Eye (tissue), 1 donor: ENCODE data around the gene PPP1R14D.

Experiments
- DNase-seq: peaks from one replicate; pipeline ENCODE4 v3.0.0-alpha.2; 2015

Gene PPP1R14D

GRCh38 chr15:40776537-40777141, 51.9 kb downstream of the PPP1R14D start:
- no peak for DNase-seq

GRCh38 chr15:40775740-40776536, 52.6 kb downstream of the PPP1R14D start:
- no peak for DNase-seq

DNA sequence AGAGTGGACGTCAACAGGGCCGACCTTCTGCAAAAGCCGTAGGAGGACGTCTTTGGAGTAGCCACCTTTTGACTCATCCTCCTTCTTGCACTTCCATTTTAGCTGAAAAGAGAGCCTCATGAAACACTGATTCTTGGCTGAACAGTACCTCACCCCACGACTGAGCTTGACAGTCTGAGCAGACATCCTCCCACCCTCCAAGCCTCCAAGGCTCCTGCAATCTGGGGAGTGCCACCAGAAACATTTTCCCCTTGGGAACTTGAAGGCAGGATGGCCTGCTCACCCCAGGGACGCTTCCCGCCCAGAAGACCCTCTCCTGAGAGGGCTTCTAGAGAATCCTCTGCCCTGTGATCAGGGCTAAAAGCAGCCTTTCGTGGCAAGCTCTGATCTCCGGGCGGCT, 53.5 kb downstream of the PPP1R14D start:
- no peak for DNase-seq

GRCh38 chr15:40773902-40774301, 54.6 kb downstream of the PPP1R14D start:
- DNase-seq: no peak

- DNase-seq: no peak
Measured at GRCh38 chr15:40773496-40773895, 55.0 kb downstream of the PPP1R14D start.

DNA sequence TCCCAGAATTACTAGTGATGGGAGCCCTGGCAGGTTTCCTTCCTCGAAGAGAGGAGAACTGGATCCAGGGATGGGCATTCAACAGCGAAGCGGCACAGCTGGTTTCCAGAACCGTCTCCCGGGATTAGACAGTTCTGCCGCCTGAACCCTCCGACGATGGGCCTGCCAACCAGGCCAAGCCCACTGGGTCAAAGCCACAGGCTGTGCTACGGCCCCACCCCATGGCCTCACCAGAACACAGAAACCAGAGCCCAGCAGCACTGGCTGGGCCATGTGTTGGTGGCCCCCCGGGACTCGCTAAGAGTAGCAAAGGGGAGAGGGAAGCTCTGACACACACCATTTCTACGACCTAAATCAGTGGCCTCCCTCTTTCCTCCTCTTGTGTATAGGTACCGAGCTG, 56.5 kb downstream of the PPP1R14D start:
- no peak for DNase-seq

DNA sequence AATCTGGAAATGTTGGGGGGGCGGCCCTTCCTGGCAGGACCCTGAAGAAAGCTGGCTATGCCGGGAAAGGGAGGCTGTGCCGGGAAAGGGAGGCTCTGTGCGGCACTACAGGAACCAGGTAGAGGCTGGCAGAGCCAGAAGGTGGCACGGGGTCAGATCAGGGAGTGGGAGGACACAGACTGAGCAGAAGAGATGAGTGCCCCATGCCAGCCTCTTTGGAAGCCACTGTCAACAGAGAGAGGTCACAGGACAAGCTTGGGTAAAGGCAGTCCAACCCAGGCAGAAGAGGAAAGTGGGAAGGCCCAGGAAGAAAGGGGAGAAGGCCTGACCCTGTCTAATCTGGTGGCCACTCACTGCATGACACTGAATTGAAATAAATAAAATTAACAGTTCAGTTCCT, 57.3 kb downstream of the PPP1R14D start:
- DNase-seq: no peak

DNA sequence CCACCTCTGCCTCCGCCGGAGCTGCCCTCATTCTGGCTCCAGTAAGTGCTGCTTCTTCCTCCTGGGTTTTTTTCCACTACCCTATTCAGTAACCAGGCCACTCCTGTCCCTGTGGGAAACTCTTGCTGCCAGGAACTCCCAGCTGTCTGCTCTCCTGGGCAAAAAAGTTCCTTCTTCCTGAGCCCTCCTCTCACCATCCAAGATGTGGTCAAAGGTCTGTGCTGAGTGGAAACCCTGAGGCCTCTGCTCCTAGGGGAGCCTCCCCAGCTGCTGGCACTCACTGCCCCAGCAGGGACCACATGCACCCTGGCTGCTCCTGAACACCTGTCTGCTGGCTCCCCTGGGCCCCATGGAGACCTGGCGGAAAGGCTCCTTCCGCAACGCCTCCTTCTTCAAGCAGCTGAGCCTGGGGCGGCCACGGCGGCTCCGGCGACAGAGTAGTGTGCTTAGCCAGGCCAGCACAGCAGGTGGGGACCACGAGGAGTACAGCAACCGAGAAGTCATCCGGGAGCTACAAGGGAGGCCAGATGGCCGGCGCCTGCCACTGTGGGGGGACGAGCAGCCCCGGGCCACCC, 58.3 kb downstream of the PPP1R14D start:
- DNase-seq: peak; percentile 55

GRCh38 chr15:40769274-40770146, 59.0 kb downstream of the PPP1R14D start, which contains the start of gene C15orf62:
Gene C15orf62 (plus strand): TSS chr15:40769980. CDS start chr15:40770496, 516 bp downstream.
- DNase-seq: peak; percentile 60

DNA sequence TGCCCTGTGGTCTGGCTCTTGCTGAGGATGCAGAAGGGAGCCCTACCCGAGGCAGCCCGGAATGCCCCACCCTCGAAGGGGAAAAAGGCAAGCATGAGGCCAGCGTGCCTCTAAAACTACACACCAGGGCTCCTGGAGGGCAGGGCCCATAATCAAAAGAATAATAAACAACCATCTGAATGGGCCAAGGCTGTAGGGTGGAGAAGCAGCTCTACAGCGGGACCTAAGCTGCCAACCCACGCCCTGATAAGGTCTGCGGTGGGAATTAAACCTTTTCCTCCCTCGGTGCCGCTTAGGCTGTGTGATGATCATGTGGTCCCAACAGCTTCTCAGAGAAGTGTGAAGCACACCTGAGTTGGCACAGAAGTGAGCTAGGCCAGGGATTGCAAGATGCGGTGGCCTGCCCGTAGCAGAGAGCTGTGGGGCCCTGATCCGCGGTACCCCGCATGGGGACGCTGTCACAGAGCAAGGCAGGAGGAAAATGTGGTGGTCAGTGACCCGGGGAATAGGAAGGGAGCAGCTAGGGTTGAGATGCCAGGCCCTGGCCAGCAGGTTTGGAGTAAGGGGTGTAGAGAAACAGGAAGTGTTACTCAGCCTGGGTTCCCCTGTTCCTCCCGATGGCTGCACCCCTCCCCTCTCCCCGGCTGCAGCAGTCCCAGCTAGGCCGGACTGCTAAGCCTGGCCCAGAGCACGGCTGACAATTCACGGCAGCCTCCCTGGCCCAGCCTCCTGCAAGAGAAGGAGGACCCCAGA, 59.8 kb downstream of the PPP1R14D start:
- no peak for DNase-seq

- DNase-seq: no peak
Measured at GRCh38 chr15:40767838-40768500, 60.5 kb downstream of the PPP1R14D start.

DNA sequence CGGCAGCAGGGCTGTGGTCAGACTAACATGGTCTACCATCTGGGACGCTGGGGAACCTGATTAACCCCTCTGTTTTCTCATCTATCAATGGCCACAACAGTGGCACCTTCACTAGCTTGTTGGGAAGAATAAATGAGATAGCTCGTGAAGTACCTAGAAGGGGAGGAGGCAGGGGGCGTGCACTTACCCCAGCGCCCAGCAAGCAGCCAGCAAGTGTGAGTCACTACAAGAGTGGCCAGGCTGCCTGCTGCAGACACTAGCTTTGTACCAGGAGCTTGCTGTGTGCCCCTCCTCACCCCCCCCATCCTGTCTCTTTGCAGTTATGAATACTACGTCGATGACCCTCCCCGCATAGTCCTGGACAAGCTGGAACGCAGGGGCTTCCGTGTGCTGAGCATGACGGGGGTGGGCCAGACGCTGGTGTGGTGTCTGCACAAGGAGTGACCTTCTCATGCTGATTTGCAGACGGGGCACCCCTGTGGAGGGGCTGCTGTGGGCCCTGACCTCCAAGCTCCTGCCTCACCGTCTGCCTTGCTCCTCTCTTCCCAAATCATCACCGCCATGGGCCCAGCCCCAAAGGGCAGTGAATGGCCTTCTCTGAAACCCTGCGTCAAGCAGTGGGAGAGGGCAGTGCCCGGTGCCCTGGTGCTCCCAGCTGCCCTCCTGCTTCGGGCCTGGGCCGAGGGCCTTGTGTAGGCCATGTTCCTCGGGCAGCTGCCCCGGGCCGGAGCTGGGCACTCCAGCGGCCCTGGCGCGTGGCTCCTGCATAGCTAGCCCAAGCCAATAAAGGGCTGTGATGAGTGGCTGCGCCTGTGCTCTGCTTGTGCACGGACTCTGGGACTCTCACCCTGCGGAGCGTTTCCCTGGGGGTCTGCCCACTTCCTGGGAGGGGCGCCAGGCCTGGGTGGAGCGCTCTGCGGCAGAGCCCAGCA, 61.3 kb downstream of the PPP1R14D start:
- peak; percentile 36 for DNase-seq

DNA sequence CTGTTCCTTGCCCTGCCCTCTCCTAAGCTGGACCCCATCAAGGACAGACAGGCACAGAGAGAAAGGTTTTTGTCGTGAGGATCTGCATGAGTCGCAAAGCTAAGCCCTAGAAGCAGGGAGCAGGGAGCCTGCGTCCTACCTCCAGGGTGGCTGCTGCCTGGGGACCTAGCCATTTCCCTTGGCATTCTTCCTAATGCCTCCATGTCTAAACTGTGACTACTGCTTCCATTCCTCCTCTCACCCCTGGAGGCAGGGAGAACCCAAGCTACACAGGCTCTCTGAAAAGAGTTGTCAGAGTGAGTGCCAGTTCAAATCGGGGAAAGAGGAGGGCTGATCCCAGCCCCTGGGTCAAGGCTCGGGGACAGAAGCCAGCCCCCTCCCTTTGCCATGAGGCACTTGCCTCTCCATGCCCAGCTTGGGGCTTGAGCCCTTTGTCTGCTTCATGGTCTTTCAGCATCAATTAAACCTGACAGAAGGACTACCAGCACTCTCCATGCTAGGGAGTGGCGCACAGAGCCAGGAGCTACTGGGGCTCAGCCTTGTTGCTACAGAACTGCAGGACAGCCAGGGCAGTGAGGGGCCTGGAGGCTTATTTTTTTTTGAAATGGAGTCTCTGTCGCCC, 62.2 kb downstream of the PPP1R14D start:
- peak; percentile 75 for DNase-seq
